PC-9 (cell line): ENCODE results near the gene ARHGAP44. TPM values are rescaled to one million over a fixed set of nuclear protein-coding genes. Genes with fewer than 3 reads are reported as not detected.

ENCODE experiments used
- BruUV-seq: library from RNA; stranded (reverse); fragments of 400-500 nt; replicated peaks from 2 replicates; lab custom pipeline; 2021; lab: Mats Ljungman, UMichigan
- CTCF ChIA-PET: fragments of 300-600 bp; sonication (Branson Sonifier 250); formaldehyde crosslinking; loops from one replicate; lab custom pipeline; 2022; ENCODE audit warnings: antibody characterized with exemption; lab: Charles Lee
- POLR2A ChIA-PET: fragments of 300-600 bp; sonication (Branson Sonifier 250); formaldehyde crosslinking; loops from one replicate; lab custom pipeline; 2022; ENCODE audit warnings: antibody characterized with exemption; ENCODE audit not compliant: unreplicated experiment; lab: Charles Lee
- DNase-seq, 2 experiments: peaks; one replicate each; pipeline versions ENCODE4 v3.0.0 to v3.0.0-alpha.2; 2015 to 2022; ENCODE audit warnings: mixed read lengths in 1 of 2
- H2AFZ ChIP-seq: fragments of 200-600 bp; sonication (generic); 2 replicates; pipeline ENCODE4 v1.8.1; 2017; ENCODE audit warnings: antibody characterized with exemption
- H3F3A ChIP-seq: fragments of 200-600 bp; sonication (generic); 2 replicates; pipeline ENCODE4 v1.8.1; 2017; ENCODE audit warnings: antibody characterized with exemption, mild to moderate bottlenecking, low read depth; ENCODE audit not compliant: insufficient read depth
- H3K27ac ChIP-seq: fragments of 200-600 bp; sonication (generic); 2 replicates; pipeline ENCODE4 v1.6.1; 2016; ENCODE audit warnings: mixed run types
- H3K27me3 ChIP-seq: fragments of 200-600 bp; sonication (generic); 2 replicates; pipeline ENCODE4 v1.6.1; 2016; ENCODE audit warnings: low read depth, mixed run types; ENCODE audit not compliant: insufficient read depth
- H3K36me3 ChIP-seq: fragments of 200-600 bp; sonication (generic); 2 replicates; pipeline ENCODE4 v1.6.1; 2016; ENCODE audit warnings: low read depth, mixed run types
- H3K4me1 ChIP-seq: fragments of 200-600 bp; sonication (generic); replicated peaks from 2 replicates; pipeline ENCODE4 v1.6.1; 2016; ENCODE audit warnings: mixed run types; ENCODE audit not compliant: insufficient read depth
- H3K4me2 ChIP-seq: fragments of 200-600 bp; sonication (generic); 2 replicates; pipeline ENCODE4 v1.6.1; 2017; ENCODE audit warnings: mixed run types
- H3K4me3 ChIP-seq: fragments of 200-600 bp; sonication (generic); 2 replicates; pipeline ENCODE4 v1.6.1; 2016; ENCODE audit warnings: mixed run types
- H3K79me2 ChIP-seq: fragments of 200-600 bp; sonication (generic); 2 replicates; pipeline ENCODE4 v1.6.1; 2017; ENCODE audit warnings: low read depth, mixed run types
- H3K9me2 ChIP-seq: fragments of 200-600 bp; sonication (generic); 2 replicates; pipeline ENCODE4 v1.8.1; 2017; ENCODE audit warnings: mild to moderate bottlenecking; ENCODE audit not compliant: insufficient read depth
- H3K9me3 ChIP-seq: fragments of 200-600 bp; sonication (generic); 2 replicates; pipeline ENCODE4 v1.8.1; 2016; ENCODE audit warnings: low read depth; ENCODE audit not compliant: insufficient read depth
- H4K20me1 ChIP-seq: fragments of 200-600 bp; sonication (generic); 2 replicates; pipeline ENCODE4 v1.8.1; 2017; ENCODE audit not compliant: insufficient read depth
- CTCF ChIP-seq: fragments of 200-600 bp; sonication (generic); conservative IDR thresholded peaks from 2 replicates; pipeline ENCODE4 v1.6.1; 2017; ENCODE audit warnings: mixed run types, antibody characterized with exemption, mild to moderate bottlenecking, moderate library complexity
- EZH2 ChIP-seq: fragments of 200-600 bp; sonication (generic); IDR thresholded peaks from 2 replicates; pipeline ENCODE4 v1.8.0; 2017; ENCODE audit warnings: antibody characterized with exemption, low read depth
- intact Hi-C: fragments of 100-400 bp; cut with micrococcal nuclease; formaldehyde crosslinking; loops from one replicate; pipeline ENCODE4 v1.10.0; 2022; ENCODE audit not compliant: unreplicated experiment
- total RNA-seq: library from RNA; stranded (reverse); gene quantifications from 2 replicates; pipeline ENCODE4 v1.2.3, GENCODE V29; 2021

The ARHGAP44 gene
- total RNA-seq, 1 experiment from 2014 or later, result not detected

- Histone ChIP-seq H3K36me3 (no peaks in the 10 kb centered on the region), H3K4me3 (no peak overlapping the region), H2AFZ (no peak overlapping the region), H3K4me1 (no peaks in the 10 kb centered on the region), H3K79me2 (no peaks in the 10 kb centered on the region), H3K27ac (no peak overlapping the region), H3K9me2 (no peaks in the 10 kb centered on the region), H3K27me3 (no peaks in the 10 kb centered on the region), H3K4me2 (no peak overlapping the region), H3K9me3 (no peaks in the 10 kb centered on the region), H4K20me1 (no peaks in the 10 kb centered on the region), H3F3A (no peaks in the 10 kb centered on the region)
- no TSS peak for BruUV-seq
- intact Hi-C loops, result no loop called here
- ChIA-PET POLR2A (no interaction called here), CTCF (no interaction called here)
- TF ChIP-seq CTCF (no peak), EZH2 (no peak)
- DNase-seq, result no peak
These were observed 11.6 kb downstream of the ARHGAP44 start for GRCh38 chr17:12800855-12801365.

- ChIA-PET POLR2A (no interaction called here), CTCF (no interaction called here)
- Histone ChIP-seq H3K4me1 (no peaks in the 10 kb centered on the region), H3K4me2 (no peak overlapping the region), H3K9me2 (no peaks in the 10 kb centered on the region), H3K9me3 (no peaks in the 10 kb centered on the region), H3K79me2 (no peaks in the 10 kb centered on the region), H3K4me3 (no peak overlapping the region), H3F3A (no peaks in the 10 kb centered on the region), H4K20me1 (no peaks in the 10 kb centered on the region), H3K27ac (no peak overlapping the region), H3K27me3 (no peaks in the 10 kb centered on the region; the same call in 1 of the 2 replicates), H3K36me3 (no peaks in the 10 kb centered on the region), H2AFZ (no peak overlapping the region)
- no peak for DNase-seq
- BruUV-seq, result no TSS peak
- intact Hi-C loops, result no loop called here
- no peak for TF ChIP-seq EZH2
- no peak for TF ChIP-seq CTCF
These were observed 17.3 kb downstream of the ARHGAP44 start for GRCh38 chr17:12806630-12807029.

- no peak overlapping the region for H3K4me3 ChIP-seq
- no peak overlapping the region for H3K27ac ChIP-seq
- intact Hi-C loops, result no loop called here
- H3F3A ChIP-seq, result no peaks in the 10 kb centered on the region
- no peaks in the 10 kb centered on the region for H4K20me1 ChIP-seq
- TF ChIP-seq EZH2 (no peak), CTCF (no peak)
- no peak for DNase-seq
- H3K9me2 ChIP-seq, result no peaks in the 10 kb centered on the region
- no peak overlapping the region for H3K4me2 ChIP-seq
- ChIA-PET POLR2A (no interaction called here), CTCF (no interaction called here)
- no peaks in the 10 kb centered on the region for H3K4me1 ChIP-seq
- peaks cover 8% of the 10 kb centered on the region; the same call in 1 of the 2 replicates for H3K27me3 ChIP-seq
- H3K9me3 ChIP-seq, result no peaks in the 10 kb centered on the region
- H2AFZ ChIP-seq, result no peak overlapping the region
- H3K36me3 ChIP-seq, result no peaks in the 10 kb centered on the region
- no TSS peak for BruUV-seq
- no peaks in the 10 kb centered on the region for H3K79me2 ChIP-seq
These were observed 19.4 kb downstream of the ARHGAP44 start for GRCh38 chr17:12808723-12809122.
